Liver (tissue), 3 donors: ENCODE results near the gene ELF2.

Source experiments
- GABPA ChIP-seq, 2 donors: IDR thresholded peaks in 1 of 2; conservative IDR thresholded peaks in 1 of 2; 2 replicates each; pipeline ENCODE4 v1.6.1; 2016; ENCODE audit warnings: antibody characterized with exemption in 2 of 2, mild to moderate bottlenecking in 1 of 2, moderate library complexity in 1 of 2
- JUND ChIP-seq, 2 donors: IDR thresholded peaks; 2 replicates each; pipeline ENCODE4 v1.6.1; 2016; ENCODE audit warnings: antibody characterized with exemption in 2 of 2
- NR2F2 ChIP-seq: IDR thresholded peaks from 2 replicates; pipeline ENCODE4 v1.6.1; 2016; ENCODE audit warnings: antibody characterized with exemption
- RAD21 ChIP-seq, 2 donors: IDR thresholded peaks; 2 replicates each; pipeline ENCODE4 v1.6.1; 2016; ENCODE audit warnings: antibody characterized with exemption in 2 of 2, mild to moderate bottlenecking in 2 of 2
- SP1 ChIP-seq: IDR thresholded peaks from 2 replicates; pipeline ENCODE4 v1.6.1; 2018; ENCODE audit warnings: antibody characterized with exemption, mild to moderate bottlenecking
- TAF1 ChIP-seq: conservative IDR thresholded peaks from 2 replicates; pipeline ENCODE4 v1.6.1; 2016; ENCODE audit warnings: antibody characterized with exemption, mild to moderate bottlenecking
- YY1 ChIP-seq: IDR thresholded peaks from 2 replicates; pipeline ENCODE4 v1.6.1; 2016; ENCODE audit warnings: antibody characterized with exemption, mild to moderate bottlenecking
- TF ChIP-seq, protein P1 (sequence below): fragments of 150-350 bp; IDR thresholded peaks from 2 replicates; pipeline ENCODE4 v1.5.1; 2017; ENCODE audit warnings: improper control_type of control experiment, low read depth, low read length; ENCODE audit not compliant: missing input control
- TF ChIP-seq, protein P2 (sequence below): IDR thresholded peaks from 2 replicates; pipeline ENCODE4 v1.6.1; 2016; ENCODE audit warnings: antibody characterized with exemption
- TF ChIP-seq, protein P3 (sequence below): IDR thresholded peaks from 2 replicates; pipeline ENCODE4 v1.6.1; 2016; ENCODE audit warnings: antibody characterized with exemption
- TF ChIP-seq, protein P4 (sequence below): IDR thresholded peaks from 2 replicates; pipeline ENCODE4 v1.6.1; 2016; ENCODE audit warnings: antibody characterized with exemption, mild to moderate bottlenecking
- donor health status: healthy.
- donor health status: healthy.

DNA sequence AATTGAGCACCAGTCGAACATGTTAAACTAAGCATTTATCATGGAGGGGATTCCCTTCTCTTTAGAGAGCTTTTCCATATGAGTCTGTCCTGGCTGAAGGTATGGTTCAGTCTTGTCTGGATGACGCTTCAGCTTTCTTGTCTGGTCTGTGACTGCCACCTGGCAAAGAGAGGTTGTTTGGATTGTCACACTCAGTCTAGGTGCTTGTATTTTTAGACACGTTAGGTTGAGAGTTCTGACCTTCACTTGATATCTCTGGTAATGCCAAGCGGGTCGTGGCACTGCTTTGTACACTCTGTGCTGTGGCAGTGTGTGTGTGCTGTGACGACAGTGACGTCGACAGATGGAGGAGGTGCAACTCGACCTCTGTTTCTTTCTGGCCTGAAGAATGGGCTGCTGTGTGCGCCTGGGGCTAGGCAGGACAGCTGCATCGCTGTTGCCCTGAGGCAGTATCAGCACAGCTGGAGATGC lies 148.8 kb downstream of the ELF2 start:
- TF ChIP-seq, protein P1, sequence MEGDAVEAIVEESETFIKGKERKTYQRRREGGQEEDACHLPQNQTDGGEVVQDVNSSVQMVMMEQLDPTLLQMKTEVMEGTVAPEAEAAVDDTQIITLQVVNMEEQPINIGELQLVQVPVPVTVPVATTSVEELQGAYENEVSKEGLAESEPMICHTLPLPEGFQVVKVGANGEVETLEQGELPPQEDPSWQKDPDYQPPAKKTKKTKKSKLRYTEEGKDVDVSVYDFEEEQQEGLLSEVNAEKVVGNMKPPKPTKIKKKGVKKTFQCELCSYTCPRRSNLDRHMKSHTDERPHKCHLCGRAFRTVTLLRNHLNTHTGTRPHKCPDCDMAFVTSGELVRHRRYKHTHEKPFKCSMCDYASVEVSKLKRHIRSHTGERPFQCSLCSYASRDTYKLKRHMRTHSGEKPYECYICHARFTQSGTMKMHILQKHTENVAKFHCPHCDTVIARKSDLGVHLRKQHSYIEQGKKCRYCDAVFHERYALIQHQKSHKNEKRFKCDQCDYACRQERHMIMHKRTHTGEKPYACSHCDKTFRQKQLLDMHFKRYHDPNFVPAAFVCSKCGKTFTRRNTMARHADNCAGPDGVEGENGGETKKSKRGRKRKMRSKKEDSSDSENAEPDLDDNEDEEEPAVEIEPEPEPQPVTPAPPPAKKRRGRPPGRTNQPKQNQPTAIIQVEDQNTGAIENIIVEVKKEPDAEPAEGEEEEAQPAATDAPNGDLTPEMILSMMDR: peak; percentile 10
- TF ChIP-seq, protein P2, sequence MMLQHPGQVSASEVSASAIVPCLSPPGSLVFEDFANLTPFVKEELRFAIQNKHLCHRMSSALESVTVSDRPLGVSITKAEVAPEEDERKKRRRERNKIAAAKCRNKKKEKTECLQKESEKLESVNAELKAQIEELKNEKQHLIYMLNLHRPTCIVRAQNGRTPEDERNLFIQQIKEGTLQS: no peak
- peak; percentile 63 to 72 for TF ChIP-seq RAD21 (IDR thresholded peaks at IDR 0.05)
- TF ChIP-seq NR2F2: peak; percentile 27
- TF ChIP-seq YY1: peak; percentile 71
- TF ChIP-seq, protein P3, sequence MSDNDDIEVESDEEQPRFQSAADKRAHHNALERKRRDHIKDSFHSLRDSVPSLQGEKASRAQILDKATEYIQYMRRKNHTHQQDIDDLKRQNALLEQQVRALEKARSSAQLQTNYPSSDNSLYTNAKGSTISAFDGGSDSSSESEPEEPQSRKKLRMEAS: peak; percentile 57
- TF ChIP-seq TAF1: peak; percentile 68
- TF ChIP-seq GABPA (IDR thresholded peaks at IDR 0.05 in 1 of 2, conservative IDR thresholded peaks at IDR 0.05 in 1 of 2): no peak
- TF ChIP-seq, protein P4, sequence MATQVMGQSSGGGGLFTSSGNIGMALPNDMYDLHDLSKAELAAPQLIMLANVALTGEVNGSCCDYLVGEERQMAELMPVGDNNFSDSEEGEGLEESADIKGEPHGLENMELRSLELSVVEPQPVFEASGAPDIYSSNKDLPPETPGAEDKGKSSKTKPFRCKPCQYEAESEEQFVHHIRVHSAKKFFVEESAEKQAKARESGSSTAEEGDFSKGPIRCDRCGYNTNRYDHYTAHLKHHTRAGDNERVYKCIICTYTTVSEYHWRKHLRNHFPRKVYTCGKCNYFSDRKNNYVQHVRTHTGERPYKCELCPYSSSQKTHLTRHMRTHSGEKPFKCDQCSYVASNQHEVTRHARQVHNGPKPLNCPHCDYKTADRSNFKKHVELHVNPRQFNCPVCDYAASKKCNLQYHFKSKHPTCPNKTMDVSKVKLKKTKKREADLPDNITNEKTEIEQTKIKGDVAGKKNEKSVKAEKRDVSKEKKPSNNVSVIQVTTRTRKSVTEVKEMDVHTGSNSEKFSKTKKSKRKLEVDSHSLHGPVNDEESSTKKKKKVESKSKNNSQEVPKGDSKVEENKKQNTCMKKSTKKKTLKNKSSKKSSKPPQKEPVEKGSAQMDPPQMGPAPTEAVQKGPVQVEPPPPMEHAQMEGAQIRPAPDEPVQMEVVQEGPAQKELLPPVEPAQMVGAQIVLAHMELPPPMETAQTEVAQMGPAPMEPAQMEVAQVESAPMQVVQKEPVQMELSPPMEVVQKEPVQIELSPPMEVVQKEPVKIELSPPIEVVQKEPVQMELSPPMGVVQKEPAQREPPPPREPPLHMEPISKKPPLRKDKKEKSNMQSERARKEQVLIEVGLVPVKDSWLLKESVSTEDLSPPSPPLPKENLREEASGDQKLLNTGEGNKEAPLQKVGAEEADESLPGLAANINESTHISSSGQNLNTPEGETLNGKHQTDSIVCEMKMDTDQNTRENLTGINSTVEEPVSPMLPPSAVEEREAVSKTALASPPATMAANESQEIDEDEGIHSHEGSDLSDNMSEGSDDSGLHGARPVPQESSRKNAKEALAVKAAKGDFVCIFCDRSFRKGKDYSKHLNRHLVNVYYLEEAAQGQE: peak; percentile 64
- peak; percentile 20 to 42 for TF ChIP-seq JUND (IDR thresholded peaks at IDR 0.05)
- peak; percentile 95 for TF ChIP-seq SP1
